ENCODE data around the gene AKR1D1. TPM values are rescaled to one million over a fixed set of nuclear protein-coding genes. Genes with fewer than 3 reads are reported as not detected.
"Not testable (repeated sequence)": the region's sequence is repeated elsewhere in the genome, so short reads cannot be mapped to it uniquely, and the experiment has no call there.

Gene AKR1D1
- total RNA-seq, 1 donor from 2014 or later = not detected

- Histone ChIP-seq H3K4me1 (no peaks in the 10 kb centered on the region), H3K36me3 (no peaks in the 10 kb centered on the region), H3K4me3 (no peak overlapping the region), H3K9me3 (no peaks in the 10 kb centered on the region), H3K27ac (no peak overlapping the region), H3K27me3 (no peaks in the 10 kb centered on the region)
- intact Hi-C loops (cut with DNase I) = no loop called here
- no peak for DNase-seq (ENCODE audit: low spot score in 2 of 2)
- no peak for TF ChIP-seq CTCF (IDR thresholded peaks at IDR 0.05)
Observed at GRCh38 chr7:138047907-138048306, 28.4 kb upstream of the AKR1D1 start.

DNA sequence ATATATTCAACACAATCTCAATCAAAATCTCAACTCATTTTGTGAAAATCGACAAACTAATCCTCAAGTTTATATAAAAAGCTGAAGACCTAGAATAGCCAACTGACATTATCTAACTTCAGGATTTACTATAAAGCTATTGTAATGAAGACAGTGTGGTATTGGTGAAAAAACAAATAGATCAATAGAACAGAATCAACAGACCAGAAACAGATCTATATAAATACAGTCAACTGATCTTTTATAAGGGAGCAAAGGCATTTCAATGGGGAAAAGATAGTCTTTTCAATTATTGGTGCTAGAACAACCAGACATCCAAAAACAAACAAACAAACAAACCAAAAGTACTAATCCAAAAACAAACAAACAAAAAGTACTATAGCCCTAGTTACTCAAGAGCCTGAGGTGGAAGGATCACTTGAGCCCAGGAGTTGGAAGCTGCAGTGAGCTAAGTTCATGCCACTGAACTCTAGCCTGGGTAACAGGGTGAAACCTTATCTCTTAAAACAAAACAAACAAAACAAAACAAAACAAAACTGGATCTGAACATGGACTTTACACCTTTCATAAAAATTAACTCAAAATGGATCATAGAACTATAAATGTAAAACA lies 26.6 kb upstream of the AKR1D1 start:
- DNase-seq (ENCODE audit: low spot score in 2 of 2) = no peak
- H3K4me1 ChIP-seq = no peaks in the 10 kb centered on the region
- H3K9me3 ChIP-seq = no peaks in the 10 kb centered on the region
- H3K27ac ChIP-seq = no peak overlapping the region
- no peaks in the 10 kb centered on the region for H3K36me3 ChIP-seq
- no peak for TF ChIP-seq CTCF (IDR thresholded peaks at IDR 0.05)
- intact Hi-C loops (cut with DNase I) = no loop called here
- H3K4me3 ChIP-seq = no peak overlapping the region
- H3K27me3 ChIP-seq = no peaks in the 10 kb centered on the region

DNA sequence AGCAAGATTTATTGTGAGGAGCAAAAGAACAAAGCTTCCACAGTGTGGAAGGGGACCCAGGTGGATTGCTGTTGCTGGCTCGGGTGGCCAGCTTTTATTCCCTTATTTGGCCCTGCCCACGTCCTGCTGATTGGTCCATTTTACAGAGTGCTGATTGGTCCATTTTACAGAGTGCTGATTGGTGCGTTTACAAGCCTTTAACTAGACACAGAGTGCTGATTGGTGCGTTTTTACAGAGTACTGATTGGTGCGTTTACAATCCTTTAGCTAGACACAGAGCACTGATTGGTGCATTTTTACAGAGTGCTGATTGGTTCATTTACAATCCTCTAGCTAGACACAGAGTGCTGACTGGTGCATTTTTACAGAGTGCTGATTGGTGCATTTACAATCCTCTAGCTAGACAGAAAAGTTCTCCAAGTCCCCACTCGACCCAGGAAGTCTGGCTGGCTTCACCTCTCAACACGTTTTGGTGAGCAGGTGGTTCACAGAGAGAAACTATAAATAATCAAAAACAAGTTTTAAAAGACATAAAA lies 24.5 kb upstream of the AKR1D1 start:
- H3K27me3 ChIP-seq; H3K4me1 ChIP-seq; H3K4me3 ChIP-seq; H3K27ac ChIP-seq; DNase-seq (ENCODE audit: low spot score in 2 of 2); intact Hi-C loops (cut with DNase I); H3K36me3 ChIP-seq; H3K9me3 ChIP-seq: not testable (repeated sequence)

GRCh38 chr7:138052696-138053095 lies 23.6 kb upstream of the AKR1D1 start:
- Histone ChIP-seq H3K27me3 (no peaks in the 10 kb centered on the region), H3K36me3 (no peaks in the 10 kb centered on the region), H3K4me3 (no peak overlapping the region), H3K9me3 (no peaks in the 10 kb centered on the region), H3K27ac (no peak overlapping the region), H3K4me1 (no peaks in the 10 kb centered on the region)
- intact Hi-C loops (cut with DNase I) = no loop called here
- no peak for DNase-seq (ENCODE audit: low spot score in 2 of 2)
- no peak for TF ChIP-seq CTCF (IDR thresholded peaks at IDR 0.05)

DNA sequence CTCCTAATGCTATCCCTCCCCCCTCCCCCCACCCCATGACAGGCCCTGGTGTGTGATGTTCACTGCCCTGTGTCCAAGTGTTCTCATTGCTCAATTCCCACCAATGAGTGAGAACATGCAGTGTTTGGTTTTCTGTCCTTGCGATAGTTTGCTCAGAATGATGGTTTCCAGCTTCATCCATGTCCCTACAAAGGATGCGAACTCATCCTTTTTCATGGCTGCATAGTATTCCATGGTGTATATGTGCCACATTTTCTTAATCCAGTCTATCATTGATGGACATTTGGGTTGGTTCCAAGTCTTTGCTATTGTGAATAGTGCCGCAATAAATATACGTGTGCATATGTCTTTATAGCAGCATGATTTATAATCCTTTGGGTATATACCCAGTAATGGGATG lies 20.6 kb upstream of the AKR1D1 start:
- H3K9me3 ChIP-seq; intact Hi-C loops (cut with DNase I); H3K4me3 ChIP-seq; H3K27ac ChIP-seq; H3K27me3 ChIP-seq; H3K4me1 ChIP-seq; DNase-seq (ENCODE audit: low spot score in 2 of 2); H3K36me3 ChIP-seq: not testable (repeated sequence)

GRCh38 chr7:138063400-138063799 lies 12.9 kb upstream of the AKR1D1 start:
- intact Hi-C loops (cut with DNase I) = no loop called here
- Histone ChIP-seq H3K27ac (no peak overlapping the region), H3K4me1 (no peaks in the 10 kb centered on the region), H3K36me3 (no peaks in the 10 kb centered on the region), H3K27me3 (no peaks in the 10 kb centered on the region), H3K9me3 (no peaks in the 10 kb centered on the region), H3K4me3 (no peak overlapping the region)
- DNase-seq (ENCODE audit: low spot score in 2 of 2) = no peak
- no peak for TF ChIP-seq CTCF (IDR thresholded peaks at IDR 0.05)

Data from ascending aorta (tissue), 2 donors.